OCI-LY1 (cell line): ENCODE measurements around the gene DYNLL2.

ENCODE experiments used
- H2AFZ ChIP-seq: fragments of 200-600 bp; sonication (generic), shearing (Covaris generic); 2 replicates; pipeline ENCODE4 v1.6.0; 2014; ENCODE audit warnings: antibody characterized with exemption, mild to moderate bottlenecking, low read length
- H3F3A ChIP-seq: fragments of 200-600 bp; sonication (generic), shearing (Covaris generic); 2 replicates; pipeline ENCODE4 v1.6.0; 2014; ENCODE audit warnings: mild to moderate bottlenecking, antibody characterized with exemption, low read length, moderate library complexity; ENCODE audit not compliant: insufficient read depth
- H3K27ac ChIP-seq: fragments of 200-600 bp; sonication (generic); 2 replicates; pipeline ENCODE4 v1.5.1; 2014; ENCODE audit warnings: low read length, mixed run types, mild to moderate bottlenecking, low read depth; ENCODE audit not compliant: poor library complexity, severe bottlenecking
- H3K27me3 ChIP-seq: fragments of 200-600 bp; sonication (generic); 2 replicates; pipeline ENCODE4 v1.6.0; 2014; ENCODE audit warnings: antibody characterized with exemption, mild to moderate bottlenecking, low read length, moderate library complexity; ENCODE audit not compliant: insufficient read depth
- H3K36me3 ChIP-seq: fragments of 200-600 bp; sonication (generic); 2 replicates; pipeline ENCODE4 v1.6.1; 2014; ENCODE audit warnings: mild to moderate bottlenecking, antibody characterized with exemption, low read length, moderate library complexity, mixed read lengths; ENCODE audit not compliant: insufficient read depth
- H3K4me1 ChIP-seq: fragments of 200-600 bp; sonication (generic); 2 replicates; pipeline ENCODE4 v1.5.1; 2014; ENCODE audit warnings: mild to moderate bottlenecking, low read length, moderate library complexity; ENCODE audit not compliant: insufficient read depth, severe bottlenecking
- H3K4me2 ChIP-seq: fragments of 200-600 bp; sonication (generic), shearing (Covaris generic); 2 replicates; pipeline ENCODE4 v1.6.1; 2014; ENCODE audit warnings: low read length
- H3K4me3 ChIP-seq: fragments of 200-600 bp; sonication (generic); 2 replicates; pipeline ENCODE4 v1.5.1; 2014; ENCODE audit warnings: low read length, low read depth, mild to moderate bottlenecking, mixed read lengths; ENCODE audit not compliant: poor library complexity, severe bottlenecking
- H3K79me2 ChIP-seq: fragments of 200-600 bp; shearing (Covaris generic); 2 replicates; pipeline ENCODE4 v1.6.1; 2016; ENCODE audit warnings: mixed run types, low read length, mixed read lengths; ENCODE audit not compliant: insufficient read depth
- H3K9ac ChIP-seq: fragments of 200-600 bp; sonication (generic), shearing (Covaris generic); 2 replicates; pipeline ENCODE4 v1.6.1; 2014; ENCODE audit warnings: mild to moderate bottlenecking, low read length, mixed read lengths
- H3K9me2 ChIP-seq: fragments of 200-600 bp; sonication (generic), shearing (Covaris generic); 2 replicates; pipeline ENCODE4 v1.6.1; 2014; ENCODE audit warnings: low read depth, mild to moderate bottlenecking, low read length, mixed read lengths
- H3K9me3 ChIP-seq: fragments of 200-600 bp; shearing (Covaris generic); 2 replicates; pipeline ENCODE4 v1.6.1; 2014; ENCODE audit warnings: low read length, mixed read lengths
- H4K20me1 ChIP-seq: fragments of 200-600 bp; sonication (generic), shearing (Covaris generic); 2 replicates; pipeline ENCODE4 v1.6.0; 2016; ENCODE audit warnings: mild to moderate bottlenecking, low read length; ENCODE audit not compliant: insufficient read depth
- EZH2 ChIP-seq: fragments of 200-600 bp; sonication (generic), shearing (Covaris generic); IDR thresholded peaks from 2 replicates; pipeline ENCODE4 v1.8.0; 2017; ENCODE audit warnings: borderline replicate concordance, mixed run types, mild to moderate bottlenecking, antibody characterized with exemption, low read length, moderate library complexity, mixed read lengths
- TF ChIP-seq, protein P1 (sequence below): fragments of 200-600 bp; sonication (generic), shearing (Covaris generic); IDR thresholded peaks from 2 replicates; pipeline ENCODE4 v1.5.1; 2017; ENCODE audit warnings: mild to moderate bottlenecking, antibody characterized with exemption, low read length, moderate library complexity, mixed read lengths

Gene DYNLL2

DNA sequence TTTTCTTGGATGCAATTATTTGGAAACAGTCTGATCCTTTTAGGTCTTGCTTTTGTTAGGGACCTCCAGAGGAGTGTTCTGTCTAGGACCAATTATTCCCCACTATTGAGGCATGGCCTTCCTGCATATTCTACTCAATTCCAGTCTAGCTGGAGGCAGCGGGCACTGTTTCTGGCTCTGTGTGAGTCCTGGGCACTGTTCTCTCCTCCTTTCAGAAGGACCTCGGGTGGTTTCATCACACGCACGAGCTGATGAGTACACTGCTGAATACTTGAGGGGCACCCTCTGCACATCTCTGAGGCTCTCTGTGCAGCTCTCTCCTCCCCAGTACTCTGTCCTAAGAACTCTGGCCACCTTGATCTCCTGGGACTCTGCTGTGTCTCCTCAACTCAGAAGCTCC lies 30.7 kb downstream of the DYNLL2 start:
- TF ChIP-seq EZH2 = no peak
- TF ChIP-seq, protein P1, sequence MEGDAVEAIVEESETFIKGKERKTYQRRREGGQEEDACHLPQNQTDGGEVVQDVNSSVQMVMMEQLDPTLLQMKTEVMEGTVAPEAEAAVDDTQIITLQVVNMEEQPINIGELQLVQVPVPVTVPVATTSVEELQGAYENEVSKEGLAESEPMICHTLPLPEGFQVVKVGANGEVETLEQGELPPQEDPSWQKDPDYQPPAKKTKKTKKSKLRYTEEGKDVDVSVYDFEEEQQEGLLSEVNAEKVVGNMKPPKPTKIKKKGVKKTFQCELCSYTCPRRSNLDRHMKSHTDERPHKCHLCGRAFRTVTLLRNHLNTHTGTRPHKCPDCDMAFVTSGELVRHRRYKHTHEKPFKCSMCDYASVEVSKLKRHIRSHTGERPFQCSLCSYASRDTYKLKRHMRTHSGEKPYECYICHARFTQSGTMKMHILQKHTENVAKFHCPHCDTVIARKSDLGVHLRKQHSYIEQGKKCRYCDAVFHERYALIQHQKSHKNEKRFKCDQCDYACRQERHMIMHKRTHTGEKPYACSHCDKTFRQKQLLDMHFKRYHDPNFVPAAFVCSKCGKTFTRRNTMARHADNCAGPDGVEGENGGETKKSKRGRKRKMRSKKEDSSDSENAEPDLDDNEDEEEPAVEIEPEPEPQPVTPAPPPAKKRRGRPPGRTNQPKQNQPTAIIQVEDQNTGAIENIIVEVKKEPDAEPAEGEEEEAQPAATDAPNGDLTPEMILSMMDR = no peak
- no peak overlapping the region for H3K4me2 ChIP-seq
- H4K20me1 ChIP-seq = no peaks in the 10 kb centered on the region
- H3K9ac ChIP-seq = no peak overlapping the region
- no peaks in the 10 kb centered on the region for H3K9me2 ChIP-seq
- no peaks in the 10 kb centered on the region for H3K36me3 ChIP-seq
- H3K4me1 ChIP-seq = no peaks in the 10 kb centered on the region
- H3K79me2 ChIP-seq = no peaks in the 10 kb centered on the region
- H2AFZ ChIP-seq = no peak overlapping the region
- no peak overlapping the region for H3K27ac ChIP-seq
- peaks cover 7% of the 10 kb centered on the region; the same call in 1 of the 2 replicates for H3K27me3 ChIP-seq
- H3K9me3 ChIP-seq = no peaks in the 10 kb centered on the region
- H3K4me3 ChIP-seq = no peak overlapping the region
- no peaks in the 10 kb centered on the region for H3F3A ChIP-seq

DNA sequence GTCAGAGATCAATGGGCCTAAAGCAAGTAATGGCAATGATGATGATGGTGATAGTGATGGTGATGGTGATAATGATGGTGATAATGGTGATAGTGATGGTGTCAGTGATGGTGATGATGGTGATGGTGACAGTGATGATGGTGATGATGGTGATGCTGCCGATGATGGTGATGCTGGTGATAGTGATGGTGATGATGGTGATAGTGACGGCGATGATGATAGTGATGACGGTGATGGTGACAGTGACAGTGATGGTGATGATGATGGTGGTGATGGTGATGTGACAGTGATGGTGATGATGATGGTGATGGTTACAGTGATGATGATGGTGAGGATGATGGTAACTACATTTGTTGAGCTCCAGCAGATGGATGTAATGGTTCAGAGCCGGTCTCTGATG lies 34.2 kb downstream of the DYNLL2 start:
- TF ChIP-seq, protein P1 = no peak
- TF ChIP-seq EZH2 = no peak
- Histone ChIP-seq H4K20me1 (no peaks in the 10 kb centered on the region), H3K9ac (no peak overlapping the region), H3K4me3 (no peak overlapping the region), H3K9me3 (no peaks in the 10 kb centered on the region), H3K9me2 (no peaks in the 10 kb centered on the region), H3K79me2 (no peaks in the 10 kb centered on the region), H3K27me3 (peaks cover 7% of the 10 kb centered on the region; the same call in 1 of the 2 replicates), H3K27ac (no peak overlapping the region), H3K4me2 (no peak overlapping the region), H2AFZ (no peak overlapping the region), H3K4me1 (no peaks in the 10 kb centered on the region), H3K36me3 (no peaks in the 10 kb centered on the region), H3F3A (no peaks in the 10 kb centered on the region)

DNA sequence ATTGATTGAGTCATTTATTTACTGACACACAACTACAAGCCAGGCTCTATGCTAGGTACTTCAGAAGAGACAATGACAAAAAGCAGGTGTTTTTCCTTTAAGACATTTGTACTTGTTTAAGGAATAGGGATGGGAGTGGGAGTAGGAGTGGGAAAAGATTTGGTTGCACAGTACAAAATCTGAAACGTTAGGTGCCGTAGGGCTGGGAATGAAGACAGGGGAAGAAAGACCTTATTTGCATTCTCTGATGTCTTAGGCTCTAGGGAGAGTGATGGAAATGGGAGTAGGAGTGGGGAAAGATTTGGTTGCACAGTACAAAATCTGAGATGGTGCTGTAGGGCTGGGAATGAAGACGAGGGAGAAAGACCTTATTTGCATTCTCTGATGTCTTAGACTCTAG lies 36.3 kb downstream of the DYNLL2 start:
- no peak overlapping the region for H3K4me3 ChIP-seq
- TF ChIP-seq EZH2 = no peak
- TF ChIP-seq, protein P1 = no peak
- no peaks in the 10 kb centered on the region for H3K36me3 ChIP-seq
- H3K79me2 ChIP-seq = no peaks in the 10 kb centered on the region
- H3K27ac ChIP-seq = no peak overlapping the region
- H3K4me1 ChIP-seq = no peaks in the 10 kb centered on the region
- H3K9me3 ChIP-seq = no peaks in the 10 kb centered on the region
- peaks cover 4% of the 10 kb centered on the region; the same call in 1 of the 2 replicates for H3K27me3 ChIP-seq
- H3K9me2 ChIP-seq = no peaks in the 10 kb centered on the region
- no peak overlapping the region for H2AFZ ChIP-seq
- no peaks in the 10 kb centered on the region for H3F3A ChIP-seq
- H3K4me2 ChIP-seq = no peak overlapping the region
- H3K9ac ChIP-seq = no peak overlapping the region
- no peaks in the 10 kb centered on the region for H4K20me1 ChIP-seq
